GM19324 (cell line): ENCODE results near the gene PLCB1.
A peak's percentile ranks its signal among the peaks of the same experiment; 100 is the strongest.
"Not testable (repeated sequence)": the region's sequence is repeated elsewhere in the genome, so short reads cannot be mapped to it uniquely, and the experiment has no call there.

Source experiments
- ATAC-seq: cut with Tn5 transposase; IDR thresholded peaks from one replicate; pipeline ENCODE4 v1.9.1; 2021; ENCODE audit warnings: mild to moderate bottlenecking, moderate library complexity; ENCODE audit not compliant: unreplicated experiment, low FRiP score

Gene PLCB1

DNA sequence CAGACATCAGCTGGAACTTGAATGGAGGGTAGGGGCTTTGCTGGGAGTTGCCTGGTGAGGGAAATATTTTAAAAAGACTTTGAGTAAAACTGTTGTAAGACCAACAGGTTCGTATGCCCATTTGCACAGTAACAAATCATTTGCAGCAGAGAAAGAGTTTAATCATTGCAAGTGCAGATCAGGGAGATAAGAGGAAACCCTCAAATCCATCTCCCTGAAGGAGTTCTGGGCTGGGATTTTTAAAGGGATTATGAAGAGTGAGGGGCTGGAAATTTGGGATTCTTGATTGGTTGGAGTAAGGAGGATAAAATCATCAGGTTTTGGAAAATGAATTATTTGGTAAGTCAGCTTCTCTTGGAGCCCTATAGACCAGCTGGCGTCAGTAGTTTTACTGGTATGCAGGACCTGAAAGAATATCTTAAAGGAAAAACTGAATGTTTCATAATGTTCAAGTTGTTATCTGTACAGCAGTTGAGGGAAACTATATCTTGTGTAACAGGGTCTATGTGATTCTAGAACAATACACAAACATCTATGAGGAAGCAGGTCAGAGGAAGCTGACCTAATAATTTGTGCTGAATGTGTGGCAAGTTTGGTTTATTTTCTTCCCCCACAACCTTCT lies 295.5 kb downstream of the PLCB1 start:
- no peak for ATAC-seq

DNA sequence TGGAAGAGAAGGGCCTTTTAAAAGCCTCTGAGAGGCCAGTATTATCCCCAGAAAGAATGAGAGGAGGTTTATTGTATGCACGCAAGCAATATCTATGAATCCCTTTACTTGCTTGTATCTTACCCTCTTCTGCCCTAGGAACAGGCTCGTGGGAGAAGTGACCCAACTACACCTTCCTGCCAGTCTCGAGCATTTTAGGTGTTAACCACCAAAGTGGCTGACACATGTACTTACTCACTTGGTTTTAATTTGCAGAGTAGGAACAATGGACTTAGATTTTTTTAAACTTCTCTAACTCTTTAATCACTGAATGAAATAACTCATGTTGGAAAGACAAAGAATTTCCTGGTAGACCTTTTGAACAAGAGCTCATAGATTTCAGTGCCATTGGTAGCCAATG lies 296.9 kb downstream of the PLCB1 start:
- no peak for ATAC-seq

DNA sequence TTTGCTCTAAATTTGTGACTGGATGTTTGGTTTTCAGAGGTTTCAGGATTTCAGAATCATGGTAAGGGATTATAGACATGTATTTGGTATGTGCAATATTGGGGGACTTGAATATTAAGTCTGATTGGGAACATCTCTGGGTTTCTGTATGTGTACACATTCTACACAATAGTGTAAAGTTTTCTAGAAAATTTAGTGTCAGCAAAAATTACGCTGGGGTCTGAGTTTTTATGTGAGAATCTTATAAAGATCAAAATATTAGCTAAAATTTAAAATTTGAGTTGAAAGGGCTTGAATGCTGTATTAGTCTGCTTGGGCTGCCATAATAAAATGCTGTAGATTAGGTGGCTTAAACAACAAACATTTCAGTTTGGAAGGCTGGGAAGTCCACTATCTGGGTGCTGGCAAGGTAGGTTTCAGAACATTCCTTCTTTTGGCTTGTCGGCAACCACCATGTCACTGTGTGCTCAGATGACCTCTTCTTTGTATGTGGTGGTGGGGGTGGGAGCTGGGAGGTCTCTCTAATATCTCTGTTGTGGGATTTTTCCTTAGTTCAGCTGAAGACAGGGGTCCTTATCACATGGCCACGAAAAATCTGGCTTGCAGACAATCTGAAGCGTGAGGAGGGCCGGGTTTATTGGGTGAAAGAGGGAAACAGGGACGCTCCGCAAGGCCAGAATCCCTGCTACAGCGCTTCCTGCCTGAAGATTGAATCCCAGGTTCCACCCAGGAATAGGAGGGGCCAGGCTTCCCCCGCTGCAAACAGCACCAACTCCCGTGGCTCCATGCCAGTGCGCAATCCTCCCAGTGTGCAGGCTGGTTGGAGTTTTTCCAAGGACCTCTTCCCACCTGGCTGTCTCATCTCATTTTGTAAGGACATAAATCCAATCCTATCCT lies 299.7 kb downstream of the PLCB1 start:
- no peak for ATAC-seq

DNA sequence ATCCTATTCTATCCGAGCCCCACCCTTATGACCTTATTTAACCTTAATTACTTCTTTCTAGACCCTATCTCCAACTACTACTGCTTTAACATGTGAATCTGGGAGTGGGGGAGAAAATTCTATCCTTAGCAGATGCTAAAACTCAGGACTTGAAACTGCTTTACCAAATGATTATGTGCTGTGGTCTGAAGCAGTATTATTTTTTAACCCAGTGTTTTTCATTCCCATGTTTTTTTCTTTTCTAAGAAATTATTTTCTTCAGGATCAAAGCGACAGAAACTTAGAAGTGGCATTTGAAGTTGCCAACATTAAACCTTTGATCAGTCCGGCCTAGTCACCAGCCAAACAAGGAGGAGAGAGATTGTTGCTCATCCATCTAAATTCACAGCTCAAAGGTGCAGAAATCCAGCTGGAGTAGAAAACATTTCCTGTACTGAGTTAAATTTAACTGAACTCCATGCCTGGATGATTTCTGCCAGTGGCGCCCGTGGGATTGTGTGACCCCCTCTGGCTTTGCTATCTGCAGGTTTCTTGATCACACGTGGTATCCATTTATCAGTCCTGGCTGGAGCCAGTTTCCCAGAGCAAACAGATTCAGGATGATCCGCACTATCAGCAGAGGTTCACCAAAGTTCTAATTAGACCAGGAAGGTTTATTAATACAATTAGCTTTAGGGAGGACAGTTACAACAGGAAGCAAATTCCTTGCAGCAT lies 300.5 kb downstream of the PLCB1 start:
- ATAC-seq: no peak

DNA sequence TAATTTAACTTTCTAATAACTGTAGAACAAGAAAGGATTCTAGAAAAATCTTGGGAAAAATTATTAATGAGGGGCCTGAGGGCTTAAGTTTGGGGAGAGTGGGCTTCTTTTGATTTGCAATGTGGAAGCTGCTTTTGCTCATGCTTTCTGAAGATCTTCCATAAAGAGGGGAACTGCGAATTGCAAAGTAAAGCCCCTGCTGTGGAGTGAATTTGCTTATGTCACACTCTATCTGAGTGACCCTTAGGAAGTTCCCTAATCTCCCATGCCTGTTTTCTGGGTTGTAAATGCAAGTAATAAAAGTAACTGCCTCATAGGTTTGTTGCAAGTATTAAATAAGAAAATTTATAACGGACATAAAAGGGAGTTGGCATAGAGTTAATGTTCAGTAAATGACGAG lies 301.2 kb downstream of the PLCB1 start:
- no peak for ATAC-seq

DNA sequence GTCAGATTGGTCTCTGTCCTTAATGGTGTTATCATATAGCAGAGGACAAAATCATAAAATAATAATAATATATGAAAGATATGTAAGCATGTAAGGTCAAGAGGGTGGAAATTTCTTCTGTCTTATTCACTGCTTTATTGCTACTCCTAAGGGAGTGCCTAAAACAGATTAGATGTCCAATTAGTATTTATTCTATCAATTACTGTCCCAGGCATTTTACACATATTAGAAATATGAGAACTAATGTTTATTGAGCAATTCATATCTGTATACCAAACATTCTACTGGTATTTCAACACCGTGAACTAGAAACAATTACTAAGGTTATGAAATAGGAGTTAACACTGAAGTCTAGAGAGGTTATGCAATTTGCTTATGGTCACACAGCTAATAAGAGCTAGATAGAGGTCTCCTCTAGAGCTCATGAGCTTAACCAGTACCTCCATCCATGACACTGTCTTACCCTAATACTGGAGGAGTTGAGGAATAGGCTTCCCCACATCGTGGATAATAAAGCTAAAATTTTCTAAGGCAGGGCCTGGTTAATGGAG lies 302.3 kb downstream of the PLCB1 start:
- no peak for ATAC-seq

DNA sequence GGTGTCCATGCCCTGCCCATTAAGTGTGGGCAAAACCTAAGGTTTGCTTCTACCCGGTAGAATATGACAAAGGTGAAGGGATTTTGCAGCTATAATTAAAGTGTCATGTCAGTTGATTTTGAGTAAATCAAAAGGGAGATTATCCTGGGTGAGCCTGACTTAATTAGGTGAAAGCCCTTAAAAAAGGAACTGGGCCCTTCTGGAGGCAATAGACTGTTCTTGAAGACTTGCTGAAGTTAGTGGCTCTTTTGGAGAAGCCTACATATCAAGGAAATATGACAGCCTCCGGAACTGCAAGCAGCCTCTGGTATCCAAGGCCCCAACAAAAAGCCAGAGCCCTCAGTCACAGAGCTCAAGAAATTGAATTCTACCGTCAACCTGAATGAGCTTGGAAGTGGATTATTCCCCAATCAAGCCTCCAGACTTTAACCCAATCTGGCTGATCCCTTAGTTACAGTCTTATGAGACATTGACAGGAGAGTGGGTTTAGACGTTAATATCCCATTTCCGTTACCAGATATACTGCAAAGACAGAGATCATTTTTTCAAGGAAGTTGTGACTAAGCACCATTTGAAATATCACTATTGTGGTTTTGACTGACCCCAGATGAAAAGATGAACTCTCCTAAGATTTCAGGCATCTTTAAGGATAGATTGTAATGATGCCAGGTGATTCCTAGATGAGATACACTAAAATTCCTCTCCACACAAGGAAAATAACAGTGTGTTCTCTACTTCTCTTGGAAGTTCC lies 303.4 kb downstream of the PLCB1 start:
- ATAC-seq: no peak

DNA sequence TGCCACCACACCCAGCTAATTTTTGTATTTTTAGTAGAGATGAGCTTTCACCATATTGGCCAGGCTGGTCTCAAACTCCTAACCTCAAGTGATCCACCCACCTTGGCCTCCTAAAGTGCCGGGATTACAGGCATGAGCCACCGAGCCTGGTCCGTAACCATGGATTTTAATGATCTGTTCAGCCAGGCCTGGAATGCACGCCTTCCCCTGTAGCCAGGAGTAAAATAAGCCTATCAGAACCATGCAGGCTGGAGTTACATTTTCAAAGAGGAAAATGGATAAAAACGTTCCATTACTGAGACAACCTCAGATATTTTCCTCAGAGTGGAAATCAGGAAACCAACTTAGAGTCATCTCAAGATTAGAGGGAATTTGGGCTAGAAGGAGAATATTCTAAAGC lies 304.9 kb downstream of the PLCB1 start:
- not testable (repeated sequence) for ATAC-seq

DNA sequence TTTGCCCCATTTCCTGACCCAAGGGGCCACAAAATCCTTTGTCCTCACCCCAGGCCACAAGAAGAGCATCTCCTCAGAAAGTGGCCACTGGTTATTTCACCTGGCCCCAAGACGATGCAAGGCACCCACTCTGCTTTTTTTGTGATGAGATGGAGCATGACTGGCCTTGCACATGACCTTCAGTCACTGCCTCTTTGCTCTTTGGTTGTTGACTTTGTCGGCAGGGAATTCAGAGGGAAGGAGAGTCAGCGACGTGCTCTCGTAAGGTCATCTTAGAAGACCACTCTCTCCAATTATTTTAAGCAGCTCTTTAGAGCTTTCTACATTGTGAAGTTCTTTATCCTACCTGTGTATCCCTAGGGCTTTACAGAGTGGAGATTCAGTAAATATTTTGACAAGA lies 306.7 kb downstream of the PLCB1 start:
- ATAC-seq: no peak

DNA sequence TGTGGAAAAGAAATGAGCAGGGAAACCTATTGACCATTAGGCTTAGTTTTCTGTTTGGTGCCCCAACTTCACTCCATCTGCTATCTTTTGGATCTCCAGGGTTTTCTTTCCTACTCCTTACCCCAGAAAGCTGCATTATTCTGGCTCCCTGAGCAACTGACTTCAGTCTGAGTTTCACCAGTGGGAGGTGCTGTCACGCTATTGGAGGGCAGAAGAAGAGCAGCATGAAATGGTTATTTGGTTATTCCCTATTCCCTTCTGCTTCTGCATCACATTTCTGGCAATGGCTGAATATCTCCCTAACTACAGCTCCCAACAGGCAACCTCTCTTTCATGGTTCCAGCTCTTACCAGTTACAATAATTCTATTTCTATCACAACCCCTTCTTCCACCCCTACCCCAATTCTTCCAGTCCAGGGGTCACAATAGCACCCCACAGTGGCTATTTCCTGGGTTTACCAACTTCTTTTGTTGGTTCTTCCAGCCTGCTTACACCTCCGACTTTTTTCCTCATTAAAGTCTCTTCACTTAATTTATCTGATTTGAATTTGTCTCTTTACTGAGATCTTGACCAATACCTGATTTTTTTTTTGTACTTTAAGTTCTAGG lies 311.5 kb downstream of the PLCB1 start:
- no peak for ATAC-seq

DNA sequence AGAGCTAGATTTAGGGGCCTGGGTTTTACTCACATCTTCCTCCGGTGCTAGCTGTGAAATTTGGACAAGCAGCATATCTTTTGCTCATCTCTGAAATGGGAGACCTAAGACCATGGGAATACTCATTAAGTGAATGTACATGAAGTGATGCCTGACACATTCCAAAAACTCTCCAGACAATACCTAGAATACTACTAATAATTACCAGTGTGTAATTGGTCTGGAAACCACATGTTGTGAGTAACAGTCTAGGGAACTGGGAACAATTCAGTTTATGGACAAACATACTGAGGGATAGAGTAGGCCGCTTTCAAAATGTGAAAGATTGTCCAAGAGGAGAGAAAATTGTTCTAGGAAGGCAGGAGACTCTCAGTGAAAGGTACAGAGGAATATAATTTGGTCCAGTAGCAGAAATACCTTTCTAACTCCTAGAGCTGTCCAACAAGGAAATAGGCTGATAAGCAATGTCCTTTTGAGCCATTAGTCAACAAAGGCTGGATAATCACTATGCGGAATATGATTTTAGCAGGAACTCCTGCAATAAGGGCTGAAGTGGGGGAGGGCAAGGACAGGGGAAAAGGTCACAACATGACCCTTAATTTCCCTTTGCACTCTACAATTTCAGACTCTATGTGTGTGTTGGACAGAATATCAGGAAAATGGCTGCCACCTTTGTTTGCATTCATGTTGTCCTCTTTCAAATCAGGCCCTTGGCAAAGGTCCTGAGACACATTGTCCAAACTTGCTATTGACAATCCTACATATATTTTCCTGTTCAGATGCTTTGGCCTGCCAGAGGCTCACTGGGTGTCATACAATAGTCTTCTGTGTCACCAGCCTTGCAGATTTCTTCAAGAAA lies 315.4 kb downstream of the PLCB1 start:
- no peak for ATAC-seq

DNA sequence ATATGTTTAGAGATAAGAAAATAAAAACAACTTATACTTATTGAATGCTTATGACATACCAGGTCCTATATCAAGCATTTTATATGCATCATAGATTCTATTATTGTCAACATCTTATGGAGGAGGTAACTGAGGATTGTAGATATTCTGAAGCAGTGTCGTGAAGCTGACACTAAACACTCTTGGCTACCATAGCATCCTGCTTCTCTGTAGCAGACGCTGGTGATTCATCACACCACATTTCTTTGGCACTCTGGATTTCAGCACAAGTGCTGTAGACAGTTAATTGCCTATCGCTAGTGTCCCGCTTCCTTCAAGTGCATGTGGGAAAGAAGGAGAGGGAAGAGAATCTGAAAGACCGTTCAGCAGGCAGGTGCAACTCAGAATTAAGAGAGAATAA lies 317.1 kb downstream of the PLCB1 start:
- no peak for ATAC-seq

DNA sequence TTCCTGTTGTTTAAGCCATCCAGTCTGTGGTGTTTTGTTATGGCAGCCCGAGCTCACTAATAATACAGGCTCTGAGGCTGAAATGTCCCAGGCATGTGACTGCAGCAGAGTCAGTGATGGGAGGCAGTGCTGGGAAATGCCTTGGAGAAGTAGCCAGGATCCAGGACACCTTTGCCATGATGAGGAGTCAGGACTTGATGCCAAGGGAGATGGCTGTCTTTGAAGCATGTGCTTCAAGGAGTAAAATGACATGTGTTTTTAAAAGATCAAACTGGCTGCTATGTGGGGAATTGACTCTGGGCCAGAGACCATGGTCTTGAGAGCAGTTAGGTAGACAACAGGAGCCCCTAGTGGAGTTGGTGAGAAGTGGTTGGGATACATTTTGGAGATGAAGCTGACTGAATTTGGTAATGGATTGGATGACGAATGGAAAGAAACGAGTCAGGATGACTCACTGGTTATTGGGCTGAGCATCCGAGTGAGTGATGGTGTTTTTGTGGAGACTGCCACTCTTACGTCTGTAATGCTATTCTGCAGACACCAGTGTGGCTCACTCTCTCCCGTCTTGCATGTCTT lies 322.2 kb downstream of the PLCB1 start:
- ATAC-seq: peak; percentile 57

DNA sequence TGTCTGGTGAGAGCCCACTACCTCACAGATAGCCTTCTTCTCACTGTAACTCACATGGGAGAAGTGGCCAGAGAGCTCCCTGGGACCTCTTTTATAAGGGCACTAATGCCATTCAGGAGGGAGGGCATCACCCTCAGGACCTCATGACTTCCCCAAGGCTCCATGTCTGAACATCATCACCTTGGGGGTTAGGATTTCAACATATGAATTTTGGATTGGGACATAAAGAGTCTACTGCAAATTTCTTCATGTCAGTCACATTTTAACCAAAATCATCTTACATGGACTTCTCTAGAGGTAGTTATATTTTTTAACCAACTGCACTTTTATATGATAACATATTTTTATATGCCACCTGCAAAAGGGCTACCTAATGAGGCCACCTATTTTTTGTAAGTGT lies 324.7 kb downstream of the PLCB1 start:
- ATAC-seq: no peak

DNA sequence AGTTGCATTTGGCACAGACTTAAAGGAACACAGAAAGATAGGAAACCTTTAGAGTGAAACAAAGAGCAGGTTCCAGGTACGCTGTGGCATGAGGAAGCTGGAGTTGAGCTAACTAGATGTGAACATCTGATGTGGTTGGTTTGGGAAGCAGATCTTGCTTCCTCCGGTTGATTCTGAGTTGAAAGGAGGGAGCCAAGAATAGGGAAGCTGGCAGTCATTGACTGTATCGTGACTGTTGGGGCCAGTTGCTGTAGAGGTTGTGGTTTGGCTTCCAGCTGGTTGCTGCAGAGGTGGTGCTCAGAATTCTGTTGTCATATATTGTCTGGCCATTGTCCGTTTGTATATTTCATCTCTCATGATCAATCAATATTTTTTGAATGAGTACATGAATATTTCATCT lies 325.9 kb downstream of the PLCB1 start:
- no peak for ATAC-seq

DNA sequence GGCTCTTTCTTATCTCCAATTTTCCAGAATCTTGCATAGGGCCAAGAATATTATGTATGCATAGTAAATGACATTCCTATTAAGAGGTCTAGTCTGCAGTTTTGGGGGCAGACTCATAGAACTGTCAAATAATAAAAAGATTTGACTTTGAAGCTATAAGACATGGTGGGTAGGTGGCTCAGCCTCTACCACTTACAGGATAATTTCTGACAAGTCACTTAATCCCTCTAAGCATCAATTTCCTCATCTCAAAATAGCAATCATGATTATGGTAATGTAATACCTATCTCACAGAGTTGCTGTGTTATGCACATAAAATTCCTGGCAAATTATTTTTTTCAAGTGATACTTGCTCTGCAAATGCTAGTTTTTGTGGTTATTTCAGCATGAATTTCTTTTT lies 329.1 kb downstream of the PLCB1 start:
- ATAC-seq: no peak

DNA sequence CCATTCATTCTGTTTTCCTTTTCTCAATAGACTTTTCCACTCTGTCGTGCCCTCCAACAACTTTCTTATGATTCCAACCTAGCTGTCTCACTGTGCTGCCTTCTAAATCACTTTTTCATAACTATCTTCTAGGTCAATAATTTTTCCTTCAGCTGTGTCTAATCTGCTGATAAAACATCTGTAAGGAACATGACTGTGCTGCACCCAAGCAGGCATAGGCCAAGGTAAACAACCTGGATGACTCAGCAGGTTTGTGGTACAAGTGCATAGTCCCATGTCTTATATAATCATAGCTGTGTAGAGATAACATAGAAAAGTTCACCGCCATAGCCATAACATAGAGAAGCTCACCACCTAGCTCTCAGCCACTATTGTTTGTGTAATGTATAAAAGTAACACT lies 332.3 kb downstream of the PLCB1 start:
- ATAC-seq: no peak

DNA sequence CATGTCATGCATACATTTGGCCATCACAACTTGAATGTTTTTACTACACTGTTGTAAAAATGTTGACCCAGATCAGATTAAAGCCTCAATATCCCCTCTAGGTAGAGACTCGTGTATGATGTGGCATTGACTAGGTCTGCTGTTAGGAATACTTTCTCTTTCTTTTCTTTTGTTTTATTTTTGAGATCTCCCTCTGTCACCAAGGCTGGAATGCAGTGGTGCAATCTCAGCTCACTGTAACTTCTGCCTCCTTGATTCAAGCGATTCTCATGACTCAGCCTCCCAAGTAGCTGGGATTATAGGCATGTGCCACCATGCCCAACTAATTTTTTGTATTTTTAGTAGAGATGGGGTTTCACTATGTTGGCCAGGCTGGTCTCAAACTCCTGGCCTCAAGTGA lies 334.7 kb downstream of the PLCB1 start:
- ATAC-seq: not testable (repeated sequence)

DNA sequence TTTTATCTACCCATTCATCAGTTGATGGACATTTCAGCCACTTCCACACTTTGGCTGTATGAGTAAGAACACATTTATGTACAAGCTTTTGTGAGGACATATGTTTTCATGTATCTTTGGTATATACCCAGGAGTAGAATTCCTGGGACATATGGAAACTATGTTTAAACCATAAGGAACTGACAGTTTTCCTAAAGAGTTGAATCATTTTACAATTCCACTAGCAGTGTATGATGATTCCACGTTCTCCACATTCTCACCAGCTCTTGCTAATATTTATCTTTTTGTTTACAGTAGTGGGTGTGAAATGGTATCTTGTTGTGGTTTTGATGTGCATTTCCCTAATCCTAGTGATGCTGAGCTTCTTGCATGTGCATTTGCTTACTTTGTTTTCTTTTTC lies 338.1 kb downstream of the PLCB1 start:
- ATAC-seq: no peak
